MG63 (cell line): ENCODE measurements around the gene KCNH2. TPM values are rescaled to one million over a fixed set of nuclear protein-coding genes. Genes with fewer than 3 reads are reported as not detected.

Source experiments
- DNase-seq: peaks from one replicate; pipeline ENCODE4 v3.0.0-alpha.2; 2020
- H3K27me3 ChIP-seq: fragments of 250-450 bp; sonication (Bioruptor Pico); 2 replicates; pipeline ENCODE4 v1.5.1; 2020; ENCODE audit warnings: mild to moderate bottlenecking, moderate library complexity
- H3K36me3 ChIP-seq: fragments of 250-450 bp; sonication (Bioruptor Pico); 2 replicates; pipeline ENCODE4 v1.5.1; 2020; ENCODE audit warnings: mild to moderate bottlenecking, moderate library complexity
- H3K4me3 ChIP-seq: fragments of 250-450 bp; sonication (Bioruptor Pico); 2 replicates; pipeline ENCODE4 v1.5.1; 2020; ENCODE audit warnings: mild to moderate bottlenecking, moderate library complexity
- H3K9me3 ChIP-seq: fragments of 250-450 bp; sonication (Bioruptor Pico); 2 replicates; pipeline ENCODE4 v1.5.1; 2020; ENCODE audit warnings: mild to moderate bottlenecking, moderate library complexity
- total RNA-seq: library from RNA; depleted of rRNA; stranded (reverse); fragments of >200 nt; shearing (Covaris generic); gene quantifications from 2 replicates; pipeline ENCODE4 v1.2.3, GENCODE V29; 2014; ENCODE audit warnings: low replicate concordance

Gene KCNH2
- total RNA-seq, 1 experiment from 2014 or later = 0.33 TPM

GRCh38 chr7:150959739-150960734 lies 18.1 kb downstream of the KCNH2 start:
- no peaks in the 10 kb centered on the region for H3K36me3 ChIP-seq
- H3K9me3 ChIP-seq = no peaks in the 10 kb centered on the region
- H3K27me3 ChIP-seq = no peaks in the 10 kb centered on the region
- H3K4me3 ChIP-seq = no peak overlapping the region
- no peak for DNase-seq

- H3K36me3 ChIP-seq = no peaks in the 10 kb centered on the region
- H3K4me3 ChIP-seq = no peak overlapping the region
- no peaks in the 10 kb centered on the region for H3K27me3 ChIP-seq
- DNase-seq = no peak
- no peaks in the 10 kb centered on the region for H3K9me3 ChIP-seq
Observed at GRCh38 chr7:150959081-150959480, 19.0 kb downstream of the KCNH2 start.

GRCh38 chr7:150958597-150958996 lies 19.5 kb downstream of the KCNH2 start:
- no peaks in the 10 kb centered on the region for H3K36me3 ChIP-seq
- no peaks in the 10 kb centered on the region for H3K9me3 ChIP-seq
- no peak overlapping the region for H3K4me3 ChIP-seq
- no peaks in the 10 kb centered on the region for H3K27me3 ChIP-seq
- no peak for DNase-seq

- no peak overlapping the region for H3K4me3 ChIP-seq
- H3K9me3 ChIP-seq = no peaks in the 10 kb centered on the region
- DNase-seq = no peak
- H3K27me3 ChIP-seq = no peaks in the 10 kb centered on the region
- no peaks in the 10 kb centered on the region for H3K36me3 ChIP-seq
Observed at GRCh38 chr7:150958062-150958552, 20.0 kb downstream of the KCNH2 start.

GRCh38 chr7:150957133-150958020 lies 20.7 kb downstream of the KCNH2 start:
- Histone ChIP-seq H3K36me3 (no peaks in the 10 kb centered on the region), H3K27me3 (no peaks in the 10 kb centered on the region), H3K4me3 (no peak overlapping the region), H3K9me3 (no peaks in the 10 kb centered on the region)
- no peak for DNase-seq

GRCh38 chr7:150956395-150957132 lies 21.6 kb downstream of the KCNH2 start:
- Histone ChIP-seq H3K27me3 (no peaks in the 10 kb centered on the region), H3K4me3 (no peak overlapping the region), H3K36me3 (no peaks in the 10 kb centered on the region), H3K9me3 (no peaks in the 10 kb centered on the region)
- DNase-seq = no peak

GRCh38 chr7:150955519-150956394 lies 22.4 kb downstream of the KCNH2 start:
- Histone ChIP-seq H3K27me3 (no peaks in the 10 kb centered on the region), H3K9me3 (no peaks in the 10 kb centered on the region), H3K36me3 (no peaks in the 10 kb centered on the region), H3K4me3 (no peak overlapping the region)
- DNase-seq = no peak

- Histone ChIP-seq H3K36me3 (no peaks in the 10 kb centered on the region), H3K4me3 (no peak overlapping the region), H3K27me3 (no peaks in the 10 kb centered on the region), H3K9me3 (no peaks in the 10 kb centered on the region)
- no peak for DNase-seq
Observed at GRCh38 chr7:150954986-150955518, 23.1 kb downstream of the KCNH2 start.

GRCh38 chr7:150954201-150954985 lies 23.7 kb downstream of the KCNH2 start:
- Histone ChIP-seq H3K9me3 (no peaks in the 10 kb centered on the region), H3K36me3 (no peaks in the 10 kb centered on the region), H3K4me3 (no peak overlapping the region), H3K27me3 (no peaks in the 10 kb centered on the region)
- DNase-seq = no peak

- H3K36me3 ChIP-seq = no peaks in the 10 kb centered on the region
- no peak overlapping the region for H3K4me3 ChIP-seq
- DNase-seq = no peak
- H3K9me3 ChIP-seq = no peaks in the 10 kb centered on the region
- no peaks in the 10 kb centered on the region for H3K27me3 ChIP-seq
Observed at GRCh38 chr7:150953061-150953997, 24.8 kb downstream of the KCNH2 start.

GRCh38 chr7:150952331-150953050 lies 25.6 kb downstream of the KCNH2 start:
- no peak for DNase-seq
- H3K36me3 ChIP-seq = no peaks in the 10 kb centered on the region
- H3K27me3 ChIP-seq = no peaks in the 10 kb centered on the region
- H3K9me3 ChIP-seq = no peaks in the 10 kb centered on the region
- H3K4me3 ChIP-seq = no peak overlapping the region

- H3K9me3 ChIP-seq = no peaks in the 10 kb centered on the region
- H3K36me3 ChIP-seq = no peaks in the 10 kb centered on the region
- H3K27me3 ChIP-seq = no peaks in the 10 kb centered on the region
- no peak overlapping the region for H3K4me3 ChIP-seq
- no peak for DNase-seq
Observed at GRCh38 chr7:150951521-150951920, 26.6 kb downstream of the KCNH2 start.

- Histone ChIP-seq H3K27me3 (no peaks in the 10 kb centered on the region), H3K9me3 (no peaks in the 10 kb centered on the region), H3K36me3 (no peaks in the 10 kb centered on the region), H3K4me3 (no peak overlapping the region)
- DNase-seq = no peak
Observed at GRCh38 chr7:150951181-150951520, 27.0 kb downstream of the KCNH2 start.
